ENCODE results near the gene PDE1A. TPM values are rescaled to one million over a fixed set of nuclear protein-coding genes. Genes with fewer than 3 reads are reported as not detected.

PDE1A gene
- total RNA-seq, 2 experiments from 2014 or later = not detected

- no peak for TF ChIP-seq CTCF (IDR thresholded peaks at IDR 0.05)
- intact Hi-C loops (cut with micrococcal nuclease) = no loop called here
- ChIA-PET CTCF (no interaction called here), POLR2A (no interaction called here)
- ATAC-seq = no peak
- Mint-ChIP-seq H3K27me3 (no peaks in the 10 kb centered on the region), H3K27ac (no peak overlapping the region), H3K36me3 (ENCODE audit: low read depth) (no peaks in the 10 kb centered on the region), H3K4me3 (no peak overlapping the region), H3K4me1 (ENCODE audit: low read depth) (no peaks in the 10 kb centered on the region), H3K9me3 (no peaks in the 10 kb centered on the region)
- DNase-seq = no peak
Measured at GRCh38 chr2:182366628-182367027, 60.2 kb downstream of the PDE1A start.

GRCh38 chr2:182365855-182366254, 61.0 kb downstream of the PDE1A start:
- CTCF ChIA-PET = no interaction called here
- intact Hi-C loops (cut with micrococcal nuclease) = no loop called here
- H3K9me3 Mint-ChIP-seq = no peaks in the 10 kb centered on the region
- no peaks in the 10 kb centered on the region for H3K27me3 Mint-ChIP-seq
- no peaks in the 10 kb centered on the region for H3K36me3 Mint-ChIP-seq (ENCODE audit: low read depth)
- no peak for TF ChIP-seq CTCF (IDR thresholded peaks at IDR 0.05)
- no peaks in the 10 kb centered on the region for H3K4me1 Mint-ChIP-seq (ENCODE audit: low read depth)
- DNase-seq (no peak), ATAC-seq (no peak)
- no peak overlapping the region for H3K27ac Mint-ChIP-seq
- no peak overlapping the region for H3K4me3 Mint-ChIP-seq
- POLR2A ChIA-PET = no interaction called here

- TF ChIP-seq CTCF (IDR thresholded peaks at IDR 0.05) = no peak
- no peak for ATAC-seq
- Mint-ChIP-seq H3K36me3 (ENCODE audit: low read depth) (no peaks in the 10 kb centered on the region), H3K4me3 (no peak overlapping the region), H3K4me1 (ENCODE audit: low read depth) (no peaks in the 10 kb centered on the region), H3K9me3 (no peaks in the 10 kb centered on the region), H3K27me3 (no peaks in the 10 kb centered on the region), H3K27ac (no peak overlapping the region)
- no peak for DNase-seq
- POLR2A ChIA-PET = no interaction called here
- CTCF ChIA-PET = no interaction called here
- intact Hi-C loops (cut with micrococcal nuclease) = no loop called here
Measured at GRCh38 chr2:182361477-182361876, 65.4 kb downstream of the PDE1A start.

- POLR2A ChIA-PET = no interaction called here
- ATAC-seq (no peak), DNase-seq (no peak)
- Mint-ChIP-seq H3K27ac (no peak overlapping the region), H3K36me3 (ENCODE audit: low read depth) (no peaks in the 10 kb centered on the region), H3K4me3 (no peak overlapping the region), H3K4me1 (ENCODE audit: low read depth) (no peaks in the 10 kb centered on the region), H3K27me3 (no peaks in the 10 kb centered on the region), H3K9me3 (no peaks in the 10 kb centered on the region)
- intact Hi-C loops (cut with micrococcal nuclease) = no loop called here
- CTCF ChIA-PET = no interaction called here
- no peak for TF ChIP-seq CTCF (IDR thresholded peaks at IDR 0.05)
Measured at GRCh38 chr2:182360663-182361260, 66.1 kb downstream of the PDE1A start.

- no peak overlapping the region for H3K27ac Mint-ChIP-seq
- no peak for DNase-seq
- intact Hi-C loops (cut with micrococcal nuclease) = no loop called here
- TF ChIP-seq CTCF (IDR thresholded peaks at IDR 0.05) = no peak
- POLR2A ChIA-PET = no interaction called here
- H3K4me3 Mint-ChIP-seq = no peak overlapping the region
- ATAC-seq = no peak
- no peaks in the 10 kb centered on the region for H3K9me3 Mint-ChIP-seq
- no peaks in the 10 kb centered on the region for H3K4me1 Mint-ChIP-seq (ENCODE audit: low read depth)
- no peaks in the 10 kb centered on the region for H3K27me3 Mint-ChIP-seq
- H3K36me3 Mint-ChIP-seq (ENCODE audit: low read depth) = no peaks in the 10 kb centered on the region
- CTCF ChIA-PET = no interaction called here
Measured at GRCh38 chr2:182359990-182360662, 66.7 kb downstream of the PDE1A start.
